HepG2 (cell line): Measurements from ENCODE around the gene UQCC2. TPM values are rescaled to one million over a fixed set of nuclear protein-coding genes. Genes with fewer than 3 reads are reported as not detected.

Experiments used
- ATAC-seq: fragments of 200-7000 bp; cut with Tn5 transposase; 3 replicates; pipeline ENCODE4 v1.9.1; 2020; ENCODE audit warnings: mild to moderate bottlenecking, moderate library complexity
- BruUV-seq: library from RNA; stranded (reverse); fragments of 400-500 nt; replicated peaks from 2 replicates; lab custom pipeline; 2021; lab: Mats Ljungman, UMichigan
- CTCF ChIA-PET: fragments of 300-600 bp; formaldehyde crosslinking; extraction: SDS; loops from one replicate; lab custom pipeline; 2021; ENCODE audit warnings: low total read pairs, inconsistent platforms, low intra/inter-chr PET ratio; lab: Yijun Ruan, JAX
- POLR2A ChIA-PET: fragments of 350-600 bp; sonication (Branson Sonifier 250); formaldehyde crosslinking; loops from one replicate; lab custom pipeline; 2020; ENCODE audit warnings: antibody characterized with exemption, inconsistent platforms; lab: Yijun Ruan, JAX
- DNase-seq: peaks from one replicate; pipeline ENCODE4 v3.0.0-alpha.2; 2015; ENCODE audit warnings: low spot score
- FAIRE-seq: peaks from 3 replicates; lab custom pipeline; 2011; peaks lifted over from hg19 to GRCh38; lab: Jason Lieb, UNC
- H2AFZ ChIP-seq: one replicate; pipeline ENCODE4 v1.6.1; 2011; ENCODE audit warnings: low read length, inconsistent platforms
- H3K27ac ChIP-seq: fragments of 300-600 bp; 3 replicates; pipeline ENCODE4 v1.8.0; 2011; ENCODE audit warnings: mixed run types, mild to moderate bottlenecking, mixed read lengths, low read length, inconsistent platforms; ENCODE audit not compliant: insufficient read depth; ENCODE audit errors: extremely low read length
- H3K27me3 ChIP-seq, 2 experiments: fragments of 200-600 bp in 1 of 2; 2 replicates in 1 of 2; 3 replicates in 1 of 2; pipeline versions ENCODE4 v1.6.0 to v1.8.0; 2011; ENCODE audit warnings: low read length in 2 of 2, mild to moderate bottlenecking in 2 of 2, moderate library complexity in 2 of 2, inconsistent platforms in 1 of 2; ENCODE audit not compliant: insufficient read depth in 2 of 2, control insufficient read depth in 1 of 2
- H3K36me3 ChIP-seq, 2 experiments: fragments of 200-600 bp in 1 of 2; replicated peaks in 1 of 2; 2 replicates in 1 of 2; 3 replicates in 1 of 2; pipeline versions ENCODE4 v1.5.1 to v1.8.0; 2011; ENCODE audit warnings: low read length in 2 of 2, inconsistent platforms in 1 of 2; ENCODE audit not compliant: insufficient read depth in 2 of 2, control insufficient read depth in 1 of 2
- H3K4me1 ChIP-seq: 2 replicates; pipeline ENCODE4 v1.5.1; 2012; ENCODE audit warnings: low read length, inconsistent platforms; ENCODE audit not compliant: insufficient read depth
- H3K4me2 ChIP-seq: 2 replicates; pipeline ENCODE4 v1.6.0; 2011; ENCODE audit warnings: low read depth, low read length, inconsistent platforms
- H3K4me3 ChIP-seq, 3 experiments: fragments of 200-600 bp in 1 of 3; sonication (generic), shearing (Covaris generic) in 1 of 3; replicated peaks in 1 of 3; 2 replicates each; pipeline ENCODE4 v1.5.1; 2011 to 2016; ENCODE audit warnings: low read length in 3 of 3, inconsistent platforms in 2 of 3, low read depth in 2 of 3, mild to moderate bottlenecking in 2 of 3, control low read depth in 1 of 3, mixed read lengths in 1 of 3; ENCODE audit not compliant: insufficient read depth in 1 of 3
- H3K79me2 ChIP-seq: one replicate; pipeline ENCODE4 v1.6.1; 2011; ENCODE audit warnings: low read length, inconsistent platforms; ENCODE audit not compliant: insufficient read depth
- H3K9ac ChIP-seq: 2 replicates; pipeline ENCODE4 v1.6.0; 2011; ENCODE audit warnings: mild to moderate bottlenecking, low read depth, low read length, inconsistent platforms; ENCODE audit not compliant: insufficient read depth
- H3K9me3 ChIP-seq: 2 replicates; pipeline ENCODE4 v1.5.1; 2012; ENCODE audit warnings: mild to moderate bottlenecking, low read length
- H4K20me1 ChIP-seq: 2 replicates; pipeline ENCODE4 v1.6.0; 2011; ENCODE audit warnings: inconsistent platforms, mild to moderate bottlenecking, low read length, moderate library complexity; ENCODE audit not compliant: insufficient read depth
- CENPX ChIP-seq: sonication (generic); formaldehyde crosslinking; IDR thresholded peaks from 2 replicates; pipeline ENCODE4 v1.9.0; 2021; ENCODE audit warnings: mild to moderate bottlenecking, missing genetic modification reagents, moderate library complexity
- SMYD3 ChIP-seq: sonication (generic); formaldehyde crosslinking; IDR thresholded peaks from 2 replicates; pipeline ENCODE4 v1.8.1; 2023; ENCODE audit warnings: mild to moderate bottlenecking, missing genetic modification reagents
- ZNF652 ChIP-seq: IDR thresholded peaks from 2 replicates; pipeline ENCODE4 v1.6.1; 2016; ENCODE audit warnings: low read depth, borderline replicate concordance
- ZNF83 ChIP-seq: sonication (generic); formaldehyde crosslinking; IDR thresholded peaks from 2 replicates; pipeline ENCODE4 v1.4.0; 2020; ENCODE audit warnings: missing genetic modification reagents, mild to moderate bottlenecking, borderline replicate concordance
- WGBS: methylation state at CpG from one replicate; pipeline ENCODE4 v1.1.6; 2017; ENCODE audit warnings: low lambda C conversion rate; 5-methylcytosine and 5-hydroxymethylcytosine counted together
- in situ Hi-C: cut with HindIII; loops from 2 replicates; pipeline ENCODE4 v1.10.0; 2017; ENCODE audit warnings: low pct_unique_long_range_greater_than_20kb; ENCODE audit not compliant: extremely low pct_ligation_motif_present
- intact Hi-C: fragments of 100-400 bp; cut with micrococcal nuclease; formaldehyde crosslinking; loops from one replicate; pipeline ENCODE4 v1.10.0; 2022; ENCODE audit not compliant: unreplicated experiment
- polyA plus RNA-seq, 8 experiments: library from polyadenylated mRNA; depleted of rRNA in 3 of 8; stranded (reverse) in 7 of 8; unstranded in 1 of 8; fragments of >200 nt; fragmentation: Illumina TruSeq in 4 of 8; extraction: Trizol in 4 of 8; gene quantifications; 2 replicates each; pipeline versions ENCODE4 v1.2.1 to v1.2.3, GENCODE V29; 2011 to 2016; ENCODE audit warnings: low read depth in 4 of 8, missing spikeins in 1 of 8, mixed read lengths in 1 of 8; ENCODE audit not compliant: insufficient read depth in 1 of 8
- total RNA-seq, 5 experiments: library from RNA; depleted of rRNA; stranded (reverse); fragments of >200 nt; fragmentation: Illumina TruSeq; extraction: Trizol; gene quantifications; 2 replicates each; pipeline ENCODE4 v1.2.3, GENCODE V29; 2016; ENCODE audit warnings: low read depth in 1 of 5
- TF ChIP-seq, protein P1 (sequence below): fragments of 450-650 bp; IDR thresholded peaks from 2 replicates; pipeline ENCODE4 v1.6.1; 2016

UQCC2 gene
- total and polyA plus RNA-seq, 2 of the 13 experiments (the other 11 are each of a cell fraction or from before 2014, with no cell fraction given) = 82.4 to 238 TPM

DNA sequence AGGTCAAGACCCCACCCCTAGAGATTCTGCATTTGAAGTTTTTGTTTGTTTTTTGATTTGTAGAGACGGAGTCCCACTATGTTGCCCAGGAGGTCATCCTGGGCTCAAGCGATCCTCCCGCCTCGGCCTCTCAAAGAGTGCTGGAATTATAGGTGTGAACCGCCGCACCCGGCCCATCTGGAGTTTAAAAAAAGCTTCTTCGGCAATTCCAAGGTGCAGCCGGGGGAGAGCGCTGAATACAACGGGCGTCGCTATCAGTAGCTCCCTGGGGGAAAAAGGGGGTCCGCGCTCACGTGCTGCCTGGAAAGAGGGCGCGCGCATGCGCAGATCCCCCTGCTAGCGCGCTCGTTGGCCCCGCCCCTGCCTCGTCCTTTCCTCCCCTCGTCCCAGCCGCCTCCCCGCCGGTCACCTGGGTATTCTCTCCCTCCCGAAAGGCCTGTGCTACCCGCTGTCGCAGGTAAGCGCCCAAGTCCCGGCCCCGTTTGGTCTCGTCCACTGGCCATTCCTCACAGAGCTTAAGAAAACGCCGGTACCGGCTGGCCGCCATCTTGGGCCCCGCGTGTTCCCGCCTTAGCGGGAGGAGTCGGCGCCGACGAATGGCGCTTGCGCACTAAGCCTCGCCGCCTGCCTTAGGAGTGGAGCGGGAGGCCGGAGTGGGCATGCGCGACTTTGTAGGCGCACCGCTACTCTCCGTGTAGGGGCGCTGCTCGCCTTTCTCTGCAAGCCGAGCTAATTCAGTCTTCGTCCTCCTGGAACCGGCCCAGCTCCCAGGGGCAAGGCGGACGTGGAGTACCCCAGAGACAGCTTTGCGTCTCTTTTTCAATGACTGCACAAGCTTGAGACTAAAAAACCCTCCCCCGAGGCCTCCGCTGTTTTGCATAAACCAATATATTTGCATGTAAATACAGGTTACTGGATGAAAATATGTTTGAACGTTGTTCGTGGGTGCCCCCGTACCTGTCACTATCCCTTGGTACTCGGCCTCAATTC, at the start of gene UQCC2 (continued):
- TF ChIP-seq CENPX = no peak
- TF ChIP-seq SMYD3 = peak; percentile 90; the same call in 1 of the 2 replicates
- TF ChIP-seq, all 625 proteins: peak for 361

DNA sequence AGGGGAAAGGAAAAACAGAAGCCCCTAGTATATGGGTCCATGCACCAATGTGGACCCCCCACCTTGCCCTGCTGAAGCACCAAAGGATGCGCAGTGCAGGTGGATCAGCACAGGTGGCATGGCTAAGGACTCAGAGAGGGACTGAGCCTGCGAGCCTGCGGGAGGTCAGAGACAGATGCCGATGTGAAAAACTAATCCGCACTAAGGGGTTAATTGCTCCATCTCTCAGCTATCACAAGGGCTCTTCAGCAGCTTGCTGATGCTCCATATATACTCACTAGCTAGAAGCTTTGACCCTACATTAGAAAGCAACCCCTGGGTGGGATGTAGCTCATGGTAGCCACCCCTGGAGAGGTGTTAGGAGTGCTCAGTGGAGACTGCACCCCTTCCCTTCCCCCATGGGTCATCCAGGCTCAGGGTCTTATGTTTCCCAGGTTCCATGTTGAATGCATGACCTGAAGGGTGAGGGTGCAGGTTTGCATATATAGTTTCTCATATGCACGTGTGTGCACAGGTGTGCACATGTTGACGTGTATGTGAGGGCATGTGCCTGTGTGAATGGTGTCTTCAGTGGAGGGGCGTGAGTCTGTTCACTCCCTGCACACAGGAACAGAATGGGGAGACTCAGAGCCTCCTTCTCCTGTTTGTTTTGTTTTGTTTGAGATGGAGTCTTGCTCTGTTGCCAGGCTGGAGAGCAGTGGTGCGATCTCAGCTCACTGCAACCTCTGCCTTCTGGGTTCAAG, 48.6 kb upstream of the UQCC2 start:
- in situ Hi-C loops = loop anchor here (5.0 to 10.0 kb wide), 3 partner anchors 48 to 395 kb away; partner anchors contain the start of genes BAK1 and UQCC2
- 56% methylated on average over 9 of the region's 9 CpGs for WGBS
- no peak for DNase-seq
- no peaks in the 10 kb centered on the region for H3K36me3 ChIP-seq
- intact Hi-C loops = no loop called here
- no peak overlapping the region for H3K4me2 ChIP-seq
- POLR2A ChIA-PET = interaction anchor here (2.1 to 5.3 kb wide), 4 partner anchors 9 to 170 kb away, joined by 14 to 61 read pairs (median 44); partner anchors contain the start of genes IP6K3 and UQCC2
- TF ChIP-seq, protein P1, sequence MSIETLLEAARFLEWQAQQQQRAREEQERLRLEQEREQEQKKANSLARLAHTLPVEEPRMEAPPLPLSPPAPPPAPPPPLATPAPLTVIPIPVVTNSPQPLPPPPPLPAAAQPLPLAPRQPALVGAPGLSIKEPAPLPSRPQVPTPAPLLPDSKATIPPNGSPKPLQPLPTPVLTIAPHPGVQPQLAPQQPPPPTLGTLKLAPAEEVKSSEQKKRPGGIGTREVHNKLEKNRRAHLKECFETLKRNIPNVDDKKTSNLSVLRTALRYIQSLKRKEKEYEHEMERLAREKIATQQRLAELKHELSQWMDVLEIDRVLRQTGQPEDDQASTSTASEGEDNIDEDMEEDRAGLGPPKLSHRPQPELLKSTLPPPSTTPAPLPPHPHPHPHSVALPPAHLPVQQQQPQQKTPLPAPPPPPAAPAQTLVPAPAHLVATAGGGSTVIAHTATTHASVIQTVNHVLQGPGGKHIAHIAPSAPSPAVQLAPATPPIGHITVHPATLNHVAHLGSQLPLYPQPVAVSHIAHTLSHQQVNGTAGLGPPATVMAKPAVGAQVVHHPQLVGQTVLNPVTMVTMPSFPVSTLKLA = peak; percentile 88
- TF ChIP-seq ZNF652 (peak; percentile 54; the same call in 1 of the 2 replicates), ZNF83 (CRISPR knock-in tag) (no peak)
- no peak for FAIRE-seq
- no peak overlapping the region for H2AFZ ChIP-seq
- no peak overlapping the region for H3K27ac ChIP-seq
- no TSS peak for BruUV-seq
- H3K79me2 ChIP-seq = no peaks in the 10 kb centered on the region
- no peaks in the 10 kb centered on the region for H3K9me3 ChIP-seq
- CTCF ChIA-PET = no interaction called here
- no peak overlapping the region for H3K9ac ChIP-seq
- H3K4me3 ChIP-seq = no peak overlapping the region
- no peak for ATAC-seq
- H3K4me1 ChIP-seq = peaks cover 36% of the 10 kb centered on the region
- peaks cover 0 to 6% of the 10 kb centered on the region in 2 experiments; a peak in 3 of 5 replicates for H3K27me3 ChIP-seq
- H4K20me1 ChIP-seq = no peaks in the 10 kb centered on the region
